Tibial nerve (tissue), 4 donors: ENCODE measurements around the gene FAM169A.

ENCODE experiments used
- EP300 ChIP-seq, 2 donors: sonication (generic); formaldehyde crosslinking; IDR thresholded peaks; one replicate each; pipeline ENCODE4 v1.6.1; 2017; ENCODE audit warnings: antibody characterized with exemption in 2 of 2, mild to moderate bottlenecking in 1 of 2
- POLR2A ChIP-seq, 2 donors: fragments of 450-650 bp; IDR thresholded peaks; one replicate each; pipeline ENCODE4 v1.6.1; 2017; ENCODE audit warnings: antibody characterized with exemption in 2 of 2, mild to moderate bottlenecking in 2 of 2, moderate library complexity in 2 of 2
- TF ChIP-seq, protein P1 (sequence below), 5 experiments: fragments of 200-600 bp in 3 of 5; fragments of 450-650 bp in 2 of 5; sonication (generic) in 3 of 5; IDR thresholded peaks; one replicate each; pipeline ENCODE4 v1.5.1; 2016 to 2019; ENCODE audit warnings: antibody characterized with exemption in 5 of 5, mild to moderate bottlenecking in 3 of 5, moderate library complexity in 2 of 5

DNA sequence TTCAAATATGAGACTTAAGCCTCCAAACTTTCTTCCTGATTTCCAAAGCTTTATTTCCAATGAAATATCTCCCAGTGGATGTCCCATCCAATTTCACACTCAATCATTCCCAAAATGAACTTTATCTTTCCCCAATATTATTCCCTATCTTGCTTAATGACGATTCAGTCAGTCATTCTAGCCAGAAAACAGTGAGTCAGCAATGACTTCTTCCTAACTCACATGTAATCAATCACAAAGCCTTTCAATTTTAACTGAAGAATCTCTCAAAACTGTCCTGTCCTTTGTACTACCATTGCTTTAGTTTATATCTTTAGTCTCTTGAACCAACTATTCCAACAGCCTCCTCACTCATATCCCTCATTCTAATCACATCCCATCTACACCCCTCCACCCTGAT lies 64.2 kb downstream of the FAM169A start:
- TF ChIP-seq, protein P1, sequence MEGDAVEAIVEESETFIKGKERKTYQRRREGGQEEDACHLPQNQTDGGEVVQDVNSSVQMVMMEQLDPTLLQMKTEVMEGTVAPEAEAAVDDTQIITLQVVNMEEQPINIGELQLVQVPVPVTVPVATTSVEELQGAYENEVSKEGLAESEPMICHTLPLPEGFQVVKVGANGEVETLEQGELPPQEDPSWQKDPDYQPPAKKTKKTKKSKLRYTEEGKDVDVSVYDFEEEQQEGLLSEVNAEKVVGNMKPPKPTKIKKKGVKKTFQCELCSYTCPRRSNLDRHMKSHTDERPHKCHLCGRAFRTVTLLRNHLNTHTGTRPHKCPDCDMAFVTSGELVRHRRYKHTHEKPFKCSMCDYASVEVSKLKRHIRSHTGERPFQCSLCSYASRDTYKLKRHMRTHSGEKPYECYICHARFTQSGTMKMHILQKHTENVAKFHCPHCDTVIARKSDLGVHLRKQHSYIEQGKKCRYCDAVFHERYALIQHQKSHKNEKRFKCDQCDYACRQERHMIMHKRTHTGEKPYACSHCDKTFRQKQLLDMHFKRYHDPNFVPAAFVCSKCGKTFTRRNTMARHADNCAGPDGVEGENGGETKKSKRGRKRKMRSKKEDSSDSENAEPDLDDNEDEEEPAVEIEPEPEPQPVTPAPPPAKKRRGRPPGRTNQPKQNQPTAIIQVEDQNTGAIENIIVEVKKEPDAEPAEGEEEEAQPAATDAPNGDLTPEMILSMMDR (IDR thresholded peaks at IDR 0.05): no peak
- TF ChIP-seq POLR2A (IDR thresholded peaks at IDR 0.05): no peak
- no peak for TF ChIP-seq EP300 (IDR thresholded peaks at IDR 0.05)
